GM19452 (cell line): ENCODE data around the gene NUTM2F.
"Not testable (repeated sequence)": the region's sequence is repeated elsewhere in the genome, so short reads cannot be mapped to it uniquely, and the experiment has no call there.

Experiments
- ATAC-seq: cut with Tn5 transposase; IDR thresholded peaks from one replicate; pipeline ENCODE4 v1.9.1; 2021; ENCODE audit not compliant: unreplicated experiment

NUTM2F gene

GRCh38 chr9:94317949-94318657, 10.3 kb downstream of the NUTM2F start:
- not testable (repeated sequence) for ATAC-seq

GRCh38 chr9:94316236-94316635, 12.2 kb downstream of the NUTM2F start:
- peak; percentile 86 for ATAC-seq

GRCh38 chr9:94315034-94315984, 13.1 kb downstream of the NUTM2F start:
- not testable (repeated sequence) for ATAC-seq

- ATAC-seq, result no peak
Measured at GRCh38 chr9:94303321-94303720, 25.1 kb downstream of the NUTM2F start.

GRCh38 chr9:94302426-94302825, 26.0 kb downstream of the NUTM2F start:
- no peak for ATAC-seq

- ATAC-seq, result no peak
Measured at GRCh38 chr9:94301583-94301982, 26.9 kb downstream of the NUTM2F start.

- ATAC-seq, result no peak
Measured at GRCh38 chr9:94300470-94301301, 27.8 kb downstream of the NUTM2F start.

GRCh38 chr9:94298949-94299599, 29.4 kb downstream of the NUTM2F start:
- ATAC-seq, result no peak

GRCh38 chr9:94289691-94290090, 38.8 kb downstream of the NUTM2F start:
- no peak for ATAC-seq

- ATAC-seq, result no peak
Measured at GRCh38 chr9:94287877-94288513, 40.4 kb downstream of the NUTM2F start.

GRCh38 chr9:94286116-94286515, 42.3 kb downstream of the NUTM2F start:
- no peak for ATAC-seq

- no peak for ATAC-seq
Measured at GRCh38 chr9:94281101-94281500, 47.3 kb downstream of the NUTM2F start.

- ATAC-seq, result no peak
Measured at GRCh38 chr9:94280409-94280989, 47.9 kb downstream of the NUTM2F start.

- ATAC-seq, result no peak
Measured at GRCh38 chr9:94277885-94278536, 50.4 kb downstream of the NUTM2F start.

- ATAC-seq, result not testable (repeated sequence)
Measured at GRCh38 chr9:94277029-94277428, 51.4 kb downstream of the NUTM2F start.

- no peak for ATAC-seq
Measured at GRCh38 chr9:94270009-94270408, 58.4 kb downstream of the NUTM2F start.

GRCh38 chr9:94269264-94269663, 59.2 kb downstream of the NUTM2F start:
- ATAC-seq, result no peak
